Measurements from ENCODE around the gene SLC22A8.

DNA sequence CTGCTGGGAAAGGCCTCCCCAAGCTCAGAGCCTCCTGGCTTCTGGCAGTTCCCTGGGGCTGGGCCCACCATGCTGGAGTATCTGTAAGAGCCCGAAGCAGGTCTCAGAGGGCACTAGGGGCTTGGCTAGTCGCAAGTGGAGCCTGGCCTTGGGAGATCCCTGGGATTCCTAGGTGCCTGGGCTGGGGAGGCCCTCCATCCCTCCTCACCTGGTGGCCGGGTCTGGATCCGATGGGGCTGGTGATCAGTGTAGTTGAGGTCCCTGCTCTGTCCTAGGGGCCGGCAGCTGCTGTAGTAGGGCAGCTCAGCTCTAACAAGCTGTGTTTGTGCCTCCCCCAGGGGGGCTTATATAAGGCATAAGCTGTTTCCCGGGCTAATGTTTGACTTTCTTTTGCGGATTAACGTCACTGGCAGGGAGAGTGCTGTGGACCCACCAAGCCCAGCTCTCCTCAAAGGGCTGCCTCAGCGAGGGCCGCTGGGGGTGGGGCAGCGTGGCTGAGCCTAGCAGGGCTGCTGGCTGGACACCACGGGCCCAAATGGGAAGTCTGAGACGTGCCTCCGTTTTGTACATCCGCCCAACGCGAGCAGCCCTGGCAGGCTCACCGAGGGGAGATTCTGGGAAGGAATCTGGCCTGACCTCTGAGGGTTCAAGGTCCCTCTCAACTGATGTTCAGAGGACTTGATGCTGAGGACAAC, at the start of gene SLC22A8:
- TF ChIP-seq EP300 (IDR thresholded peaks at IDR 0.05) (no peak), POLR2AphosphoS5 (IDR thresholded peaks at IDR 0.05) (peak in 1 of 2 donors; percentile 33), POLR2A (IDR thresholded peaks at IDR 0.05) (no peak)
- TF ChIP-seq, protein P1, sequence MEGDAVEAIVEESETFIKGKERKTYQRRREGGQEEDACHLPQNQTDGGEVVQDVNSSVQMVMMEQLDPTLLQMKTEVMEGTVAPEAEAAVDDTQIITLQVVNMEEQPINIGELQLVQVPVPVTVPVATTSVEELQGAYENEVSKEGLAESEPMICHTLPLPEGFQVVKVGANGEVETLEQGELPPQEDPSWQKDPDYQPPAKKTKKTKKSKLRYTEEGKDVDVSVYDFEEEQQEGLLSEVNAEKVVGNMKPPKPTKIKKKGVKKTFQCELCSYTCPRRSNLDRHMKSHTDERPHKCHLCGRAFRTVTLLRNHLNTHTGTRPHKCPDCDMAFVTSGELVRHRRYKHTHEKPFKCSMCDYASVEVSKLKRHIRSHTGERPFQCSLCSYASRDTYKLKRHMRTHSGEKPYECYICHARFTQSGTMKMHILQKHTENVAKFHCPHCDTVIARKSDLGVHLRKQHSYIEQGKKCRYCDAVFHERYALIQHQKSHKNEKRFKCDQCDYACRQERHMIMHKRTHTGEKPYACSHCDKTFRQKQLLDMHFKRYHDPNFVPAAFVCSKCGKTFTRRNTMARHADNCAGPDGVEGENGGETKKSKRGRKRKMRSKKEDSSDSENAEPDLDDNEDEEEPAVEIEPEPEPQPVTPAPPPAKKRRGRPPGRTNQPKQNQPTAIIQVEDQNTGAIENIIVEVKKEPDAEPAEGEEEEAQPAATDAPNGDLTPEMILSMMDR (IDR thresholded peaks at IDR 0.05) = no peak

All from upper lobe of left lung (tissue), 4 donors.